HEK293T (cell line): ENCODE data around the gene NPEPL1.

Source experiments
- ARNT ChIP-seq: fragments of 450-650 bp; IDR thresholded peaks from 2 replicates; pipeline ENCODE4 v1.6.1; 2017; ENCODE audit warnings: mild to moderate bottlenecking
- ELF4 ChIP-seq: fragments of 450-650 bp; IDR thresholded peaks from 2 replicates; pipeline ENCODE4 v1.6.1; 2017; ENCODE audit warnings: antibody characterized with exemption
- FOXA1 ChIP-seq: fragments of 450-650 bp; IDR thresholded peaks from 2 replicates; pipeline ENCODE4 v1.6.1; 2016; ENCODE audit warnings: mild to moderate bottlenecking
- FOXK2 ChIP-seq: fragments of 450-650 bp; IDR thresholded peaks from 2 replicates; pipeline ENCODE4 v1.6.1; 2016; ENCODE audit warnings: mild to moderate bottlenecking
- FOXM1 ChIP-seq: fragments of 450-650 bp; IDR thresholded peaks from 2 replicates; pipeline ENCODE4 v1.6.1; 2017; ENCODE audit warnings: mild to moderate bottlenecking, borderline replicate concordance
- L3MBTL2 ChIP-seq: fragments of 450-650 bp; conservative IDR thresholded peaks from 2 replicates; pipeline ENCODE4 v1.6.1; 2016; ENCODE audit warnings: mild to moderate bottlenecking
- LEF1 ChIP-seq: fragments of 450-650 bp; IDR thresholded peaks from 2 replicates; pipeline ENCODE4 v1.6.1; 2017; ENCODE audit warnings: mild to moderate bottlenecking, borderline replicate concordance
- PKNOX1 ChIP-seq: fragments of 450-650 bp; IDR thresholded peaks from 2 replicates; pipeline ENCODE4 v1.6.1; 2016
- SP1 ChIP-seq: fragments of 450-650 bp; IDR thresholded peaks from 2 replicates; pipeline ENCODE4 v1.6.1; 2017
- SUZ12 ChIP-seq: fragments of 450-650 bp; IDR thresholded peaks from 2 replicates; pipeline ENCODE4 v1.6.1; 2016; ENCODE audit warnings: mild to moderate bottlenecking
- TARDBP ChIP-seq: fragments of 450-650 bp; IDR thresholded peaks from 2 replicates; pipeline ENCODE4 v1.6.1; 2016
- ZNF384 ChIP-seq: fragments of 450-650 bp; IDR thresholded peaks from 2 replicates; pipeline ENCODE4 v1.6.1; 2016

- TF ChIP-seq PKNOX1 = no peak
- no peak for TF ChIP-seq ELF4
- no peak for TF ChIP-seq ZNF384
- no peak for TF ChIP-seq FOXM1
- no peak for TF ChIP-seq SP1
- TF ChIP-seq FOXK2 = no peak
- no peak for TF ChIP-seq L3MBTL2
- no peak for TF ChIP-seq TARDBP
- TF ChIP-seq FOXA1 = no peak
- TF ChIP-seq LEF1 = no peak
- no peak for TF ChIP-seq SUZ12
- TF ChIP-seq ARNT = no peak
Measured at GRCh38 chr20:58661598-58662473, 30.8 kb upstream of the NPEPL1 start.
